HG03060 (cell line): Measurements from ENCODE around the gene ARAP1.

Experiments
- ATAC-seq: cut with Tn5 transposase; IDR thresholded peaks from one replicate; pipeline ENCODE4 v1.9.1; 2021; ENCODE audit warnings: low read depth, moderate number of reproducible peaks; ENCODE audit not compliant: unreplicated experiment

Gene ARAP1

DNA sequence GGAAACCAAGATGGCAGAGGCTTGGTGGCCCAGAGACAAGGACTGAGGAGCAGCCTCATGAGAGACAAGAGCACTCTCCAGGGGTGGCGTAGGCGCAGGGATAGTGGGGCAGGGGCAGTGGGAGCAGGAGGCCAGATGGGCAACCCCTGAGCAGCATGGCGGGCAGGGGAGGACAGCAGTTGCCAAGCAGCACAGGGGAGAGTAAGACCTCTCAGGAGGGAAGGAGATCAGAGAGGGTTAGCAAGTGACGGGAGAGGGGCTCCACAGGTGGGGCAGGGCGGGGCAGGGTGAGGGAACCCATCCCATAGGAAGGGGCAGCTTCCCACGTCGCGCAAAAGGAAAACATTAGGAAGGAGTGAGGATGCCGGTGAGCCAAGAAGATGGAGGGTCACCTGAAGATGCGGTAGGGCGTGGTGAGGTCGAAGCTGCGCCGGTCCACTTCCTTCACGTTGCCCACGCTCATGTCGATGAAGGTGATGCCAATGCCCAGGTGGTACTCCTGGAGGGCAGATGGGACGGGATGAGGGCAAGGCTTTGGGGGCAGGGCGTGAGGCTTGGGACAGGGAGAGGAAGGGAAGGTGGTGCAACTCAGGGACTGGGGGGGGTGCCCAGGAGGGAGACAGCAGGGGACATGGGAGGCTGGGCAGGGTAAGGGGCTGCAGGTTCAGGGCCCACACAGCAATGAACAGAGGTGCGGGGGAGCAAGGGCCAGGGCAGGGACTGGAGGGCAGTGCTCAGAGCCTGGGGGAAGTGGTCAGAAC, 42.5 kb downstream of the ARAP1 start:
- no peak for ATAC-seq

DNA sequence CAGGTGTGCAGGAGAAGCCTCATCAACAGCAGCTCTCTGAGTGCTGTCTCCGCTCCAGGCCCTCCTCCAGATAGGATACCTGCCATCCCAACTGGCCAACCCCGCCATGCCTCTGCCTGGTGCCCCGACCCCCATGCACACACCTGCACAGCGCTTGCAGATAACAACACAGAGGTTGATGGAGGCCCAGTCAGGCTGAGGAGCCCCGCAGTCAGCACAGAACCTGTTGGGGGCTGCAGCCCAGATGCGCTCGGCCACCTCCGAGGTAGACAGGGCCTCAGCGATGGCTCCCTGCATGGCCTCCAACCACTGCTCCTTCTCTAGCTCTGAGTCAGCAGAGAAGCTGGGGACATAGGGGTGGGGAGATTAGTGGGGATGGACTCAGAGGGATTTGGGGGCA, 45.2 kb downstream of the ARAP1 start:
- no peak for ATAC-seq

GRCh38 chr11:72706579-72706978, 45.6 kb downstream of the ARAP1 start:
- no peak for ATAC-seq

GRCh38 chr11:72705442-72706365, 46.5 kb downstream of the ARAP1 start:
- ATAC-seq: no peak

DNA sequence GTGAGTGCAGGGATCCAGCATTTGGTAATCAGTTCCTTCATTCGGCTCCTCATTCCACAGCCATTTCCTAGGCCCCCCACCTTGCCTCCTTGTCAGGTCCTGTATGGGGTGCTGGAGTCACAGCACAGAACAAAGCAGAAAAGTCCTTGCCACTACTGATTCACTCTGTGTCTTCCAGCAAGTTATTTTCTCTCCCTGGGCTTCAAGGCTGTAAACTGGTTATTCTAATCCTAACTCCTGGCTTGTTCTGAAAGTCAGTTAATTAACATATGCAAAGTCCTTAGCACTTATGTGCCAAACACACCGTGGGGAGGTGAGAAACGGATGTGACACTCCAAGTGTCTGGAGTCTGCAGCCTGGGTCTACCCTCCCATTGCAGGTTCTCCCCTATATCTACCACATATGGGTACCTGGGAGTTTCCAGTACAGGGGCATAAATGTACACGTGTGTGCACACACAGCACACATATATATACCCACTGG, 47.4 kb downstream of the ARAP1 start:
- ATAC-seq: no peak

DNA sequence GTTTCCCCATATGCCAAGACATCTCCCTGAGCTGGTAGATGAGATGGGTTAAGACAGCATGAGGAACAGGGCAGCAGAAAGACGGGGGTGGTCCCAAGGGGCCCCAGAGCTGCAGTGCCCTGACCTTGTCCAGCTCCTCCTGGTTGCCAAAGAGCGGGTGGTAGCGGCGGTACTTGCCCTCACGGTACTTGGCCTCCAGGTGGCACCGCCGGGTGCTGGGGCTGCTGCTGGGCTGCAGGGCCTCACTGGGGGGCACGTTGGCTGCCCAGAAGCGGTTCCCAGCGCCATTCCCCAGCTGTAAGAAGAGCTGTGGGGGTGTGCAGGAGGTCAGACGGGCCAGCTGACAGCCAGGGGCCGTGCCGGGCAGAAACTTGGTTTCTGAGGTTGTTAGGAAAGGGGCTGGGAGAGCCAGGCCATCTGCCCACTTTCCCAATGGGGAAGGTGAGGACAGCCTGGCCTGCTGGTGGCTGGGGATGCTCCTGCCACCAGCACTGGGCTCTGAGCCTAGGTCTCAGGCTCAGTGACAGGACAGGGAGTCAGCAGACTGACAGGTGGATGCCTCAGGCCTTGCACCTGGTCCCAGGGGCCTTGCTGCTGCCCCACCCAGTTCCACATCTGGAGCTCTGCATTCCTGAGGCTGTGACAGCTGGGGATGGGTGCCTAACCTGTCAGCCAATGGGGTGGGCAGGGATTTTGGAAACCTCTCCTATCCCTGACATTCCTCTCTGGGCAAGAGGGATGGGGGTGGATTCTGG, 48.0 kb downstream of the ARAP1 start:
- no peak for ATAC-seq

DNA sequence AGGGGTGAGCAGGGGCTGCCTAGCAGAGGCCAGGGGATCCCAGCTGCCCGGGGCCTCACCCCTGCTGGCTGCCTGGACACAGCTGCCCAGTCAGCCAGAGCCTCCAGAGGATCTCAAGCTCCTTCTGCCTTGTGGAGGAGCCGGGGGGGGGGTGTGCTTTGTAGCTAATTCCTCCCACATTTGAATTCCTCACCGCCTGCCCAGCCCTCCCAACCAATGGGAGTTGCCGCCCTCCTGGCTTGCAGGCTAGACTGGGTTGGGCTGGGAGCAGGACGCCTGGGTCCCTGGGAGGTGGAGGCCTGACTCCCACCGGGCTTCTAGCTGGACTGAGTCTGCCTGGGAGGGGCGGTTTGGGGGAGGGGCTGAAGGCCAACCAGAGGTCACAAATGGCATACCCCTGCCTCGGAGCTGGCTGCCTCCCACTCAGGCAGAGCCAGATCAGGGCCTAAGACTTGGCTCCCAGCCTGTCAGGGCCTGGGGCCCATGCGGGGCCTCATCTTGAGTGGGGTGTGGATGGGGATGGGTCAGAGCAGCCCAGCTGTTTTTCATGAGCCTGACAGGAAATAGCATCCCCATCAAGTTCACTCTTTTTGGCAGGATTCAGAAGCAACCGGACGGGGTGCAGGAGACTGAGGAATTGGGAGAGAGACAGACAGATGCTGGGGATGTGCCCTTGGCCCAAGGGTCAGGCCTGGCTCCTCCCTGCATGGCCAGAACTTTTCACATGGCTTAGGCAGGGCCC, 48.8 kb downstream of the ARAP1 start:
- no peak for ATAC-seq

DNA sequence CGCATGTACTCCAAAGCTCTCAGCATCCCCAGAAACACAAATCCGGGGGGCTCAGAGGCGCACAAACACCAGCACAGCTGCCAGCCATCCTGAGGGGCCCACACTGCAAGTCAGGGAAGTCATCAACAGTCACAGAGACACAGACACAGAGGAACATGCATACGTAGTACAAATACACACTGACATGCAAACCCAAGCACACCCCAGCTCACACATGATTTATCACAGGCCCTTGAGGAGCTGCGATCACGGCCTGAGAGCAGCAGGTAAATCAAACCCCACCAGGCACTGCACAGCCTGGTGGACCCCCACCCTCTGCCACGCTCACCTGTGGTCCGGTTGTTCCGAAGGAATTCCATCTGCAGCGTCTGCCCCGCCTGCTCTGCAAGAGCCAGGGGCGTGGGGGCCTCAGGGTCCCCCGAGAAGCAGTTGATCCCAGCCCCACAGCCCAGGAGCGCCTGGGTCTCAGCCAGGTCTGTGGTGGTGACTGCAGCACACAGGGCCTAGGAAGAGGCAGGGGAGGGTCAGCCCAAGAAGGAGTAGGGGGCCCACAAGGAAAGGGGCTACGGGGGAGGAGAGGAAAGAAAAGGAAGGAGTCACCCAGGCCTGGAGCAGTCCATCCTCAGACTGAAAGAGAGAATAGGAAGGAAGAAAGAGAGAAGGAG, 49.5 kb downstream of the ARAP1 start:
- no peak for ATAC-seq

GRCh38 chr11:72702096-72702495, 50.1 kb downstream of the ARAP1 start:
- no peak for ATAC-seq

GRCh38 chr11:72701466-72701865, 50.7 kb downstream of the ARAP1 start:
- ATAC-seq: no peak

DNA sequence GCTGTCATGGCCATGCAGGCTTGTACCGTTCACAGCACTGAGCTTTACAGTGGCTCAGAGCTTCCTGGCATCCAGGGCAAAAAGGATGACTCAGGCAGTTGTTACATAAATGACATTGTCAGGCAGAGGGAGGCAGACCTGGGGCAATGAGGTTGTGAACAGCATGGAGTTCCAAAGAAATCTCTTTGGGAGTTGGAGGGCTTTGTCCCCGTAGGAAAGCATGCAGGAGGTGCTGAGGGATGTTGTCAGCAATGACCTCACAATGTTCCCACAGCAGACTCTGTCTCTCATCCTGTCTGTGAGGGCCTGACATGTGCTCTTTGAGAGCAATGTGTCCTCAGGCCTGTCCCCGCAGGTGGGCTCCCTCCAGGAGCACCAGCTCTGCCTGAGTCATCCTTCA, 52.1 kb downstream of the ARAP1 start:
- ATAC-seq: no peak

DNA sequence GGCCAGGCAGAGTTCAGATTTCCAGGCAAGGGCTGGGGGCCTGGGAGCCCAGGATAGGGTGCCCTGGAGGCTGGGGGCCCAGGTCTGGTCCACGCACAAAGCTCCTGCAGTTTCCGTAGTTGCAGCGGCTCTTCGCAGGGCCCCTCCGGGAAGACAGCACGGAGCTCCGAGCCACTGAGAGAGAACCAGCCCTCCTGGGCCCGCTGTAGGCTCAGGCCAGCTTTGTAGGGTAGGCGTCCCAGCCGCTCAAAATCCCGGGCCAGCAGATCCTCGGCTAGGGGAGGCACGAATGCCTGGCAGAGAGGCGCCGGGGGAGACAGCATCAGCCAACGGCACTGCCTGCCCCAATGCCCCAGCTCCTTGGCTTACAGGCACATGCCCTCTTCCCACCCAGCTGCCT, 54.4 kb downstream of the ARAP1 start:
- ATAC-seq: no peak

DNA sequence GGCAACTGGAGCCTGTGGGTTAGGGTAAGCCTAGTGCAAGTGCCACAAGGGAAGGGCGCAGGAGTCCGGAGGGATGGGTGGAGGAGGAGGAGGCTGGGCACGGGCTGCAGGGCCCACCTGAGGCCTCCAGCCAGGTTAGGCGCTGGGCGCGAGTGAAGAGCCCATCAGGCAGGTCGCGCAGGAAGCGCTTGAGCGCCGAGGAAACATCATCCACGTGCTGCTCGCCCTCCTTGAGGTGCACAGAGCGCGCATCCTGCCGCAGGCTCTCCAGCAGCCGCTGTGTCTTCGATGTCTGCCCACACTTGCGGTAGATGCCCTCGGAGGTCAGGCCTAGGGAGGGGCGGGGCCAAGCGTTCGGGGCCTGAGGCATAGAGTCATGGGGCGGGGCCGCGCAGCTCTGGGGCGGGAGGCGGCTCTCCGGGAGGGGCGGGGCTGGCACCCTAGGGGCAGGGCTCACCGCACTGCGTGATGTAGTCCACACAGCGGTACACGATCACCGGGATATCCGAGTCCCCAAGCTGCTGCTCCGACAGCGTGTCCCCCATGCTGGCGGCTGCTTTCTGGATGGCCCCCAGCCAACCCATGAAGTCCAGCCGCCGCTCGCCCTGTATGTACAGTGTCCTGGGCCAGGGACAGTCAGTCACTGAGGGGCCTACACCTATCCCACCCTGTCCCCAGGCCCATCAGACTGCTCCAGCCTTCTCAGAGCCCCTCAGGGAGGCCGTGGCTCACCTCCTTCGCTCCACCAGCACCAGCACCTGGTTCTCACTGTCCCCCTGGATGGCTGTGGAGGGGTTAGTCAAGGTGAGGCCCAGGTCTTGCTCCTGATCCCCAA, 55.1 kb downstream of the ARAP1 start:
- no peak for ATAC-seq

GRCh38 chr11:72695354-72695753, 56.9 kb downstream of the ARAP1 start:
- ATAC-seq: no peak

- ATAC-seq: no peak
Measured at GRCh38 chr11:72693271-72693968, 58.8 kb downstream of the ARAP1 start.

DNA sequence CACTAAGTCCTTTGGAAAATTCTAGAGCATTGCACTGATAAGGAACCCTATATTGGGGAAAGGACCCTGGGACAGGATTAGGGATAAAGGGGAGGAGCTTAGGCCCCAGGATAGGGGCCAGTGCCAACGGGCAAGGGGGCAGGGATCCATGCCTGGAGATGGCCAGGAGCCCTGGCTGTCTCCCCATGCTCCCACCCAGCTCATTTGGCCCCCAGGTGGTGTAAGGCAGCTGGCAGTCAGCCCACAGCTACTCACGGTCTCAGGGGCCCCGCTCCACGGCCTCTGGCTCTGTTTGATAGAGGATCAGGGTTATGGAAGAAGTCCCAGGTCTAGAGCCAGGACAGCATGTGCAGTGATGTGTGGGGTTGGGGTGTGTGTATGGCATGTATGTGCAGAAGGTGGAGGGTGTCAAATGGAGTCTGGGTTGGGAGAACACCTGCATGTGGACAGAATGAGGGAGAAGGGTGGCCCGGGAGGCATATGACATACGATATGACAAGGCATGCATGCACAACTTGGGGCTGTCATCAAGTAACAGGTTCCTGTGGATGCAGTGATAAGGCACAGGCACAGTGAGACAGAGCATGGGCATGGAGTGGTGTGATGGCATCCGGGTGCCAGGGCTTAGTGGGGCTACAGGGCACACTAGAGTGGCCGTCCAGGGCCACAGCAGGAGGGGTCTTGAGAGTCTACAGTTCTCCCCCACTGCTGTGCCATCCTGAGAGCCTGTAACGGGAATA, 59.5 kb downstream of the ARAP1 start:
- ATAC-seq: no peak

- no peak for ATAC-seq
Measured at GRCh38 chr11:72690166-72690565, 62.0 kb downstream of the ARAP1 start.

DNA sequence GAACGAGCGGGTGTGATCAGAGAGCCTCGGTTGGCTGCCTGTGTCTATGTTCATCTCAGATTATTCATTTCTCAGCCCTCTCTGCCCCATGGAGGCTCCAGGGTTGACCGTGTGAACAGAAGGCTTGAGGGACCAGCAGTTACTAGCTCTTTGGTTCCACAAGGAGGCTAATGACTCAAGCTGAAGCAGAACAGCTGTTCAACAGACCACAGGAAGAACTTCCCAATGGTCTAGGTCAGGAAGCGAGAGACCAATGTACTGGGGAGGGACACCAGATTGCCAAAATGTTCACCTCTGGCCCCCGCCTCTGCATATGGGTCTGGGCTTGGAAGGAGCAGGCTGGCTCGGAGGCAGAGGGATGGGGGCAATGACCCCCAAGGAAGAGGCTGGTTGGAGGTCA, 63.3 kb downstream of the ARAP1 start:
- no peak for ATAC-seq
